IMR-90 (cell line): ENCODE results near the gene MAN2B1. TPM values are rescaled to one million over a fixed set of nuclear protein-coding genes. Genes with fewer than 3 reads are reported as not detected.

ENCODE experiments used
- ATAC-seq: fragments of 200-7000 bp; cut with Tn5 transposase; 2 replicates; pipeline ENCODE4 v1.9.1; 2020; ENCODE audit warnings: low read depth, mild to moderate bottlenecking, moderate library complexity
- BruUV-seq: library from RNA; stranded (reverse); fragments of 400-500 nt; replicated peaks from 2 replicates; lab custom pipeline; 2021; lab: Mats Ljungman, UMichigan
- CTCF ChIA-PET: fragments of 300-600 bp; formaldehyde crosslinking; extraction: SDS; loops from one replicate; lab custom pipeline; 2021; ENCODE audit warnings: antibody characterized with exemption; lab: Yijun Ruan, JAX
- POLR2A ChIA-PET: fragments of 300-600 bp; sonication (Branson Sonifier 250); formaldehyde crosslinking; loops from one replicate; lab custom pipeline; 2022; ENCODE audit warnings: antibody characterized with exemption; ENCODE audit not compliant: unreplicated experiment; lab: Charles Lee
- DNase-seq: peaks from one replicate; pipeline ENCODE4 v3.0.0; 2013
- H2AFZ ChIP-seq: replicated peaks from 2 replicates; pipeline ENCODE3; 2013; ENCODE audit warnings: low read length, mild to moderate bottlenecking; ENCODE audit not compliant: poor library complexity
- H2AK5ac ChIP-seq: 2 replicates; pipeline ENCODE4 v1.6.1; 2013; ENCODE audit warnings: low read depth, low read length, inconsistent platforms
- H2AK9ac ChIP-seq: replicated peaks from 2 replicates; pipeline ENCODE3; 2013; ENCODE audit warnings: mild to moderate bottlenecking, low read depth, low read length, moderate library complexity; ENCODE audit not compliant: poor library complexity
- H2BK120ac ChIP-seq: 2 replicates; pipeline ENCODE4 v1.6.1; 2013; ENCODE audit warnings: low read depth, low read length, inconsistent platforms
- H2BK15ac ChIP-seq: 3 replicates; pipeline ENCODE4 v1.6.1; 2013; ENCODE audit warnings: low read depth, low read length, inconsistent platforms
- H2BK20ac ChIP-seq: 2 replicates; pipeline ENCODE4 v1.6.1; 2013; ENCODE audit warnings: low read depth, mild to moderate bottlenecking, inconsistent platforms, low read length, moderate library complexity
- H2BK5ac ChIP-seq: 2 replicates; pipeline ENCODE4 v1.6.1; 2013; ENCODE audit warnings: mild to moderate bottlenecking, low read depth, low read length, inconsistent platforms; ENCODE audit not compliant: poor library complexity, severe bottlenecking
- H3K14ac ChIP-seq: replicated peaks from 2 replicates; pipeline ENCODE4 v1.6.1; 2013; ENCODE audit warnings: low read depth, low read length, inconsistent platforms
- H3K18ac ChIP-seq: 2 replicates; pipeline ENCODE4 v1.6.1; 2013; ENCODE audit warnings: low read depth, low read length, control low read depth
- H3K23ac ChIP-seq: 2 replicates; pipeline ENCODE4 v1.6.1; 2013; ENCODE audit warnings: low read depth, low read length, inconsistent platforms
- H3K27ac ChIP-seq: 2 replicates; pipeline ENCODE4 v1.5.1; 2013; ENCODE audit warnings: mild to moderate bottlenecking, control low read depth, low read length; ENCODE audit not compliant: insufficient read depth
- H3K27me3 ChIP-seq: 2 replicates; pipeline ENCODE4 v1.6.1; 2013; ENCODE audit warnings: low read length; ENCODE audit not compliant: control insufficient read depth, insufficient read depth
- H3K36me3 ChIP-seq: 2 replicates; pipeline ENCODE4 v1.6.1; 2013; ENCODE audit warnings: low read length, mixed read lengths; ENCODE audit not compliant: control insufficient read depth, insufficient read depth
- H3K4ac ChIP-seq: 2 replicates; pipeline ENCODE4 v1.6.1; 2013; ENCODE audit warnings: low read depth, low read length, inconsistent platforms
- H3K4me1 ChIP-seq: 2 replicates; pipeline ENCODE4 v1.6.1; 2013; ENCODE audit warnings: low read length, mixed read lengths; ENCODE audit not compliant: control insufficient read depth, insufficient read depth
- H3K4me2 ChIP-seq: 2 replicates; pipeline ENCODE4 v1.6.1; 2013; ENCODE audit warnings: low read depth, mild to moderate bottlenecking, control low read depth, low read length, moderate library complexity
- H3K4me3 ChIP-seq: 2 replicates; pipeline ENCODE4 v1.5.1; 2013; ENCODE audit warnings: low read depth, mild to moderate bottlenecking, control low read depth, low read length, moderate library complexity; ENCODE audit not compliant: insufficient read depth
- H3K56ac ChIP-seq: 2 replicates; pipeline ENCODE4 v1.6.1; 2013; ENCODE audit warnings: low read length, inconsistent platforms; ENCODE audit not compliant: insufficient read depth; ENCODE audit errors: extremely low read depth
- H3K79me1 ChIP-seq, 2 experiments: 2 replicates each; pipeline ENCODE4 v1.6.1; 2013; ENCODE audit warnings: low read length in 2 of 2, inconsistent platforms in 1 of 2, low read depth in 1 of 2
- H3K9ac ChIP-seq: 2 replicates; pipeline ENCODE4 v1.6.1; 2013; ENCODE audit warnings: low read depth, low read length, control low read depth
- H3K9me1 ChIP-seq: 2 replicates; pipeline ENCODE4 v1.6.1; 2013; ENCODE audit warnings: low read length, inconsistent platforms; ENCODE audit not compliant: insufficient read depth
- H3K9me3 ChIP-seq: 2 replicates; pipeline ENCODE4 v1.6.1; 2013; ENCODE audit warnings: low read length; ENCODE audit not compliant: control insufficient read depth, insufficient read depth
- H4K20me1 ChIP-seq: 2 replicates; pipeline ENCODE4 v1.6.1; 2013; ENCODE audit warnings: low read length, inconsistent platforms; ENCODE audit not compliant: insufficient read depth
- H4K5ac ChIP-seq: 2 replicates; pipeline ENCODE4 v1.6.1; 2013; ENCODE audit warnings: mild to moderate bottlenecking, low read depth, low read length, control low read depth
- H4K8ac ChIP-seq, 2 experiments: 2 replicates each; pipeline ENCODE4 v1.6.1; 2013; ENCODE audit warnings: low read depth in 2 of 2, low read length in 2 of 2, control low read depth in 1 of 2, inconsistent platforms in 1 of 2
- H4K91ac ChIP-seq: 2 replicates; pipeline ENCODE4 v1.6.1; 2013; ENCODE audit warnings: low read depth, low read length, inconsistent platforms; ENCODE audit not compliant: insufficient read depth
- CEBPB ChIP-seq: IDR thresholded peaks from 2 replicates; pipeline ENCODE4 v1.6.1; 2012; ENCODE audit warnings: low read depth, low read length, improper control_type of control experiment
- CTCF ChIP-seq: conservative IDR thresholded peaks from 2 replicates; pipeline ENCODE4 v1.5.1; 2012; ENCODE audit warnings: mild to moderate bottlenecking, low read depth, low read length, improper control_type of control experiment
- ELK1 ChIP-seq: fragments of 150-350 bp; IDR thresholded peaks from 2 replicates; pipeline ENCODE4 v1.6.1; 2016; ENCODE audit warnings: low read depth, mild to moderate bottlenecking, low read length, moderate library complexity, borderline replicate concordance
- FOS ChIP-seq: fragments of 150-350 bp; IDR thresholded peaks from 2 replicates; pipeline ENCODE4 v1.6.1; 2016; ENCODE audit warnings: low read depth, low read length
- MAFK ChIP-seq: IDR thresholded peaks from 2 replicates; pipeline ENCODE4 v1.6.1; 2012; ENCODE audit warnings: low read depth, low read length, improper control_type of control experiment
- MAZ ChIP-seq: IDR thresholded peaks from 2 replicates; pipeline ENCODE4 v1.6.1; 2012; ENCODE audit warnings: low read depth, mild to moderate bottlenecking, low read length, improper control_type of control experiment, moderate library complexity, borderline replicate concordance
- MXI1 ChIP-seq: IDR thresholded peaks from 2 replicates; pipeline ENCODE4 v1.6.1; 2012; ENCODE audit warnings: low read depth, mild to moderate bottlenecking, low read length, moderate library complexity, borderline replicate concordance
- NFE2L2 ChIP-seq: fragments of 150-350 bp; IDR thresholded peaks from 2 replicates; pipeline ENCODE4 v1.6.1; 2016; ENCODE audit warnings: low read depth, mild to moderate bottlenecking, low read length
- POLR2A ChIP-seq: IDR thresholded peaks from 2 replicates; pipeline ENCODE4 v1.6.1; 2012; ENCODE audit warnings: mild to moderate bottlenecking, low read depth, low read length
- RAD21 ChIP-seq: IDR thresholded peaks from 2 replicates; pipeline ENCODE4 v1.6.1; 2012; ENCODE audit warnings: low read length, improper control_type of control experiment
- RFX5 ChIP-seq: IDR thresholded peaks from 2 replicates; pipeline ENCODE4 v1.8.0; 2012; ENCODE audit warnings: low read depth, mild to moderate bottlenecking, low read length, moderate library complexity
- SMC3 ChIP-seq: fragments of 150-350 bp; IDR thresholded peaks from 2 replicates; pipeline ENCODE4 v1.6.1; 2016; ENCODE audit warnings: low read depth, mild to moderate bottlenecking, antibody characterized with exemption, low read length, moderate library complexity
- USF2 ChIP-seq: fragments of 150-350 bp; IDR thresholded peaks from 2 replicates; pipeline ENCODE4 v1.6.1; 2017; ENCODE audit warnings: mild to moderate bottlenecking, antibody characterized with exemption, low read length, low read depth
- WGBS, 2 experiments: methylation state at CpG; one replicate each; pipeline versions ENCODE4 v1.1.5 to v1.1.7; 2013; ENCODE audit warnings: missing lambda C conversion rate in 2 of 2; ENCODE audit not compliant: insufficient read length in 1 of 2; ENCODE audit errors: extremely low coverage in 2 of 2; 5-methylcytosine and 5-hydroxymethylcytosine counted together
- dilution Hi-C: fragments of 300-500 bp; cut with HindIII; formaldehyde crosslinking; loops from one replicate; pipeline ENCODE4 v1.14.3; 2018; ENCODE audit warnings: low sequenced_read_pairs; ENCODE audit not compliant: unreplicated experiment
- in situ Hi-C: fragments of 300-500 bp; cut with MboI; formaldehyde crosslinking; loops from 3 replicates; pipeline ENCODE4 v1.14.3; 2019; ENCODE audit warnings: low sequenced_read_pairs, inconsistent platforms, mixed read lengths
- intact Hi-C: fragments of 100-400 bp; cut with micrococcal nuclease; formaldehyde crosslinking; loops from 2 replicates; pipeline ENCODE4 v1.10.0; 2022
- polyA plus RNA-seq, 3 experiments: library from polyadenylated mRNA; depleted of rRNA; stranded (reverse); fragments of >200 nt; gene quantifications; 2 replicates each; pipeline ENCODE4 v1.2.3, GENCODE V29; 2012; ENCODE audit warnings: low replicate concordance in 1 of 3
- total RNA-seq: library from RNA; depleted of rRNA; stranded (reverse); fragments of >200 nt; gene quantifications from 2 replicates; pipeline ENCODE4 v1.2.3, GENCODE V29; 2012

The MAN2B1 gene
- total and polyA plus RNA-seq, 2 of the 4 experiments (the other 2 are of a cell fraction) = 10.4 to 55.4 TPM

GRCh38 chr19:12655546-12655945 lies 11.0 kb downstream of the MAN2B1 start:
- Histone ChIP-seq H3K27ac (no peak overlapping the region), H3K4me3 (no peak overlapping the region), H2BK5ac (no peak overlapping the region), H3K4me2 (no peak overlapping the region), H3K4ac (no peak overlapping the region), H3K9ac (no peak overlapping the region), H3K9me3 (no peaks in the 10 kb centered on the region), H3K14ac (no peak overlapping the region), H4K91ac (no peak overlapping the region), H2AFZ (no peak overlapping the region), H3K23ac (no peak overlapping the region), H2BK120ac (no peak overlapping the region), H3K56ac (no peak overlapping the region), H3K9me1 (no peaks in the 10 kb centered on the region), H2BK20ac (no peak overlapping the region), H3K79me1 (no peaks in the 10 kb centered on the region), H2AK9ac (no peak overlapping the region), H4K8ac (no peak overlapping the region), H3K27me3 (no peaks in the 10 kb centered on the region), H2BK15ac (no peak overlapping the region), H3K4me1 (no peaks in the 10 kb centered on the region), H3K18ac (no peak overlapping the region), H4K20me1 (no peaks in the 10 kb centered on the region), H2AK5ac (no peak overlapping the region), H3K36me3 (peaks cover 35% of the 10 kb centered on the region), H4K5ac (no peak overlapping the region)
- intact Hi-C loops (no loop called here), in situ Hi-C loops (no loop called here), dilution Hi-C loops (no loop called here)
- 100% methylated on average over 2 of the region's 8 CpGs; no CpG with 5 or more reads in 1 of the 2 experiments for WGBS, 2 experiments
- ChIA-PET POLR2A (no interaction called here), CTCF (no interaction called here)
- no peak for DNase-seq
- TF ChIP-seq USF2 (no peak), FOS (no peak), SMC3 (no peak), ELK1 (no peak), CEBPB (no peak), MAZ (no peak), MXI1 (no peak), POLR2A (no peak), MAFK (no peak), RAD21 (no peak), RFX5 (no peak), NFE2L2 (no peak), CTCF (no peak)
- BruUV-seq = no TSS peak
- ATAC-seq = no peak
